Karpas-422 (cell line): ENCODE results near the gene ZBTB45. TPM values are rescaled to one million over a fixed set of nuclear protein-coding genes. Genes with fewer than 3 reads are reported as not detected.
"Not testable (repeated sequence)": the region's sequence is repeated elsewhere in the genome, so short reads cannot be mapped to it uniquely, and the experiment has no call there.

Experiments
- DNase-seq: peaks from one replicate; pipeline ENCODE4 v3.0.0-alpha.2; 2015
- H2AFZ ChIP-seq: fragments of 200-600 bp; sonication (generic); 2 replicates; pipeline ENCODE4 v1.6.1; 2014; ENCODE audit warnings: antibody characterized with exemption, low read length, mixed read lengths
- H3K27ac ChIP-seq: fragments of 200-600 bp; sonication (generic); 2 replicates; pipeline ENCODE4 v1.5.1; 2014; ENCODE audit warnings: mild to moderate bottlenecking, low read length, moderate library complexity
- H3K27me3 ChIP-seq: fragments of 200-600 bp; sonication (generic); 2 replicates; pipeline ENCODE4 v1.6.1; 2014; ENCODE audit warnings: low read length, mixed read lengths
- H3K36me3 ChIP-seq: fragments of 200-600 bp; sonication (generic); 2 replicates; pipeline ENCODE4 v1.6.1; 2014; ENCODE audit warnings: low read length, mixed read lengths; ENCODE audit not compliant: insufficient read depth
- H3K4me1 ChIP-seq: fragments of 200-600 bp; sonication (generic); 2 replicates; pipeline ENCODE4 v1.6.1; 2014; ENCODE audit warnings: mild to moderate bottlenecking, low read length, mixed read lengths
- H3K4me2 ChIP-seq: fragments of 200-600 bp; sonication (generic); 2 replicates; pipeline ENCODE4 v1.6.1; 2014; ENCODE audit warnings: low read length, low read depth, mild to moderate bottlenecking; ENCODE audit not compliant: poor library complexity, severe bottlenecking
- H3K4me3 ChIP-seq: fragments of 200-600 bp; sonication (generic); 2 replicates; pipeline ENCODE4 v1.5.1; 2014; ENCODE audit warnings: mild to moderate bottlenecking, antibody characterized with exemption, low read length, mixed read lengths
- H3K79me2 ChIP-seq: fragments of 200-600 bp; sonication (generic); 2 replicates; pipeline ENCODE4 v1.6.1; 2014; ENCODE audit warnings: mild to moderate bottlenecking, low read length, mixed read lengths
- H3K9ac ChIP-seq: fragments of 200-600 bp; sonication (generic); 2 replicates; pipeline ENCODE4 v1.6.0; 2014; ENCODE audit warnings: low read length
- H3K9me2 ChIP-seq: fragments of 200-600 bp; sonication (generic), shearing (Covaris generic); replicated peaks from 2 replicates; pipeline ENCODE4 v1.6.0; 2014; ENCODE audit warnings: mild to moderate bottlenecking, low read length, moderate library complexity; ENCODE audit not compliant: insufficient read depth
- H3K9me3 ChIP-seq: fragments of 300-700, 200-600 bp; sonication (generic); 2 replicates; pipeline ENCODE4 v1.6.1; 2014; ENCODE audit warnings: low read length, mixed read lengths
- H4K20me1 ChIP-seq: fragments of 200-600 bp; sonication (generic); 2 replicates; pipeline ENCODE4 v1.6.1; 2014; ENCODE audit warnings: mild to moderate bottlenecking, antibody characterized with exemption, low read length, low read depth; ENCODE audit not compliant: insufficient read depth
- total RNA-seq: library from RNA; depleted of rRNA; stranded (reverse); fragments of >200 nt; shearing (Covaris generic); gene quantifications from 2 replicates; pipeline ENCODE4 v1.2.3, GENCODE V29; 2014; ENCODE audit warnings: low replicate concordance

ZBTB45 gene
- total RNA-seq, 1 experiment from 2014 or later = 2.0 TPM

DNA sequence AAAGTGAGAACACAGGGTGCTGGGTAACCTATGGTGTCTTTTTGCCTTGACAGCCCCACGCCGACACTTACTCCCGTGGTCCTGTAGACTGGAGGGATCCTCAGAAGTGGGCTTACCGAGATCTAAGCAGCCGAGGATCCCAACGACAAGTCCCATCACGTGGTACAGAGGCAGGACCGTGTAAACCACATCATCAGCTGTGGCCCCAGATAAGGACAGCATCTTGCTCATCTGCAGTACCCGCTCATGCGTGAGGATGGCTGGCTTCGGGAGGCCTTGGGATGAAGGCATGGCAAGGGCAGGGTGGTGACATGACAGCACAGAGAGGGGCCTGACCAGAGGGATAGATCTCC lies 9.9 kb downstream of the ZBTB45 start:
- H3K4me1 ChIP-seq = peaks cover 8% of the 10 kb centered on the region
- H2AFZ ChIP-seq = no peak overlapping the region
- H3K27me3 ChIP-seq = no peaks in the 10 kb centered on the region
- no peak overlapping the region for H3K27ac ChIP-seq
- H3K9me2 ChIP-seq = no peaks in the 10 kb centered on the region
- no peak for DNase-seq
- no peak overlapping the region for H3K4me2 ChIP-seq
- H3K4me3 ChIP-seq = no peak overlapping the region
- H3K36me3 ChIP-seq = no peaks in the 10 kb centered on the region
- peaks cover 5% of the 10 kb centered on the region for H3K79me2 ChIP-seq
- no peaks in the 10 kb centered on the region for H4K20me1 ChIP-seq
- H3K9me3 ChIP-seq = peaks cover 4% of the 10 kb centered on the region; the same call in 1 of the 2 replicates
- H3K9ac ChIP-seq = no peak overlapping the region

DNA sequence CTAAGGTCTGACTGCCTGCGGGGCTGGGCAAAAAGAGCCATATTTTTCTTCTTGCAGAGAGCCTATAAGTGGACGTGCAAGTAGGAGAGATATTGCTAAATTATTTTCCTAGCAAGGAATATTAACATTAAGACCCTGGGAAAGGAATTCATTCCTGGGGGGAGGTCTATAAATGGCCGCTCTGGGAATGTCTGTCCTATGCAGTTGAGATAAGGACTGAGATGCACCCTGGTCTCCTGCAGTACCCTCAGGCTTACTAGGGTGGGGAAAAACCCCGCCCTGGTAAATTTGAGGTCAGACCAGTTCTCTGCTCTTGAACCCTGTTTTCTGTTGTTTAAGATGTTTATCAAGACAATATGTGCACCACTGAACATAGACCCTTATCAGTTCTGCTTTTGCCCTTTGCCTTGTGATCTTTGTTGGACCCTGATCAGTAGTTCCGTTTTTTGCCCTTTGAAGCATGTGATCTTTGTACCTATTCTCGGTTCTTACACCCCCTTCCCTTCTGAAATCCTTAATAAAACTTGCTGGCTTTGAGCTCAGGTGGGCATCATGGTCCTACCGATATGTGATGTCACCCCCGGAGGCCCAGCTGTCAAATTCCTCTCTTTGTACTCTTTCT lies 11.9 kb downstream of the ZBTB45 start:
- not testable (repeated sequence) for H3K9me3 ChIP-seq, H2AFZ ChIP-seq, H3K27ac ChIP-seq, H4K20me1 ChIP-seq, H3K27me3 ChIP-seq, H3K4me3 ChIP-seq, H3K36me3 ChIP-seq, H3K79me2 ChIP-seq, H3K4me1 ChIP-seq, H3K9ac ChIP-seq, H3K9me2 ChIP-seq, H3K4me2 ChIP-seq
- DNase-seq = peak; percentile 40

DNA sequence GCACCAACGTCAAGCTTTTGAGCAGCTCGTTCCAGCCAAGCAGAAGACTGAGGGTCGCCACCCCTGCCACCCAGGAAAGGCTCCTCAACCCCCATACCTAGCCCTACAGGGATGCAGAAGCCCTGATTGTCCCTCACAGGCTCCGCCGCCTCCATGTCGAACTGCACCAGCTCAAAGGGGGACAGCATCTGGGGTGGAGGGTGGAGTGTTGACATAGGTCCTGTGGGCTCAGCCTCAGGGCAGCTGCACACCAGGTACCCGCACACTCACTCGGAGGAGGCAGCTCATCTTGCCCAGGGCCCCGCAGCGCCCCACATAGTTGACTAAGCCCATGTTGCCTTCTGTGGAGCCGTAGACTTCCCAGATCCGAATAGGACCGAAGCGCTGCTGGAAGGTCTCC lies 19.4 kb downstream of the ZBTB45 start:
- no peak for DNase-seq
- Histone ChIP-seq H3K27me3 (no peaks in the 10 kb centered on the region), H3K9me3 (no peaks in the 10 kb centered on the region), H3K9ac (no peak overlapping the region), H3K79me2 (no peaks in the 10 kb centered on the region), H4K20me1 (no peaks in the 10 kb centered on the region), H3K4me2 (no peak overlapping the region), H2AFZ (no peak overlapping the region), H3K4me1 (peaks cover 4% of the 10 kb centered on the region; the same call in 1 of the 2 replicates), H3K27ac (no peak overlapping the region), H3K4me3 (no peak overlapping the region), H3K9me2 (no peaks in the 10 kb centered on the region), H3K36me3 (no peaks in the 10 kb centered on the region)

DNA sequence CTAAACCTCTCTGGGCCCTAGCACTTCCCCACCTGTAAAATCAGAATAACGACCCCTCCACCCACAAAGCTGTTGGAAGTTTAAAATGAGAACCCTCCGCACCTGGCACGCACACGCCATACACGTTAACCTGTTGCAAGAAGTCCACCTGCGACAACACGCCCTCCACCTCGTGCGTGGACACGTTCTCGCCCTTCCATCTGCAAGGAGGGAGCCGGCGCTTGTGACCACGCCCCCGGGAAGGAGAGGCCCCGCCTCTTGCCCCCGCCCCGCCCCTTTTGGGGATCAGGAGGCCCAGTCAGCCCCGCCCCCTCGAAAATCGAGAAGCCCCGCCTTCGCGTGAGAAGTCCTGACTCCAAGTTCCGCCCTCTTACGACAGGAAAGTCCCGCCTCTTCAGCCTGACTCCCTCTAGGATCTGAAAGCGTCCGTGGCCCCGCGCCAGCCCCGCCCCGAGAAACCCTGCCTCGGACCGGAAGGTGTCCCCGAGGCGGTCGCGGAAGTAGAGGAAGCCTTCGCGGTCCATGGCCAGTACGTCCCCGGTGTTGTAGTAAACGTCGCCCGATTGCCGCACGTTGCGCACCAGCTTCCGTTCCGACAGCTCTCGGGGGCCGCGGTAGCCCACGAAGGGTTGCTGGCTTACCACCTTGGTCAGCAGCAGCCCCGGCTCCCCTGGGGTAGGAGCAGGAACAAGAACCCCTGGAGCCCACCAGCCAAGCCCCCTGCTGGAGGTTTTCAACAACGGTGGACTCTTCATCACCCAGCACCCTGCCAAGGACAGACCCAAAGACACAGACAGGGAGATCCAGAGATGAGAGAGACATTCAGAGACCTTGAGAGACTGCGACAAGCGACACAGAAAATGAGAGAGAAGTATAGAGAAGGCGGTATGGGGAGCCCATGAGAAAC lies 20.3 kb downstream of the ZBTB45 start:
- Histone ChIP-seq H3K36me3 (no peaks in the 10 kb centered on the region), H3K4me2 (peak overlapping the region; percentile 38), H3K27ac (no peak overlapping the region), H4K20me1 (no peaks in the 10 kb centered on the region), H3K4me3 (peak overlapping the region; percentile 36; the same call in 1 of the 2 replicates), H3K27me3 (no peaks in the 10 kb centered on the region), H3K79me2 (no peaks in the 10 kb centered on the region), H2AFZ (peak overlapping the region; percentile 60; the same call in 1 of the 2 replicates), H3K4me1 (peaks cover 4% of the 10 kb centered on the region; the same call in 1 of the 2 replicates), H3K9ac (peak overlapping the region; percentile 29), H3K9me3 (no peaks in the 10 kb centered on the region), H3K9me2 (no peaks in the 10 kb centered on the region)
- peak; percentile 92 for DNase-seq

DNA sequence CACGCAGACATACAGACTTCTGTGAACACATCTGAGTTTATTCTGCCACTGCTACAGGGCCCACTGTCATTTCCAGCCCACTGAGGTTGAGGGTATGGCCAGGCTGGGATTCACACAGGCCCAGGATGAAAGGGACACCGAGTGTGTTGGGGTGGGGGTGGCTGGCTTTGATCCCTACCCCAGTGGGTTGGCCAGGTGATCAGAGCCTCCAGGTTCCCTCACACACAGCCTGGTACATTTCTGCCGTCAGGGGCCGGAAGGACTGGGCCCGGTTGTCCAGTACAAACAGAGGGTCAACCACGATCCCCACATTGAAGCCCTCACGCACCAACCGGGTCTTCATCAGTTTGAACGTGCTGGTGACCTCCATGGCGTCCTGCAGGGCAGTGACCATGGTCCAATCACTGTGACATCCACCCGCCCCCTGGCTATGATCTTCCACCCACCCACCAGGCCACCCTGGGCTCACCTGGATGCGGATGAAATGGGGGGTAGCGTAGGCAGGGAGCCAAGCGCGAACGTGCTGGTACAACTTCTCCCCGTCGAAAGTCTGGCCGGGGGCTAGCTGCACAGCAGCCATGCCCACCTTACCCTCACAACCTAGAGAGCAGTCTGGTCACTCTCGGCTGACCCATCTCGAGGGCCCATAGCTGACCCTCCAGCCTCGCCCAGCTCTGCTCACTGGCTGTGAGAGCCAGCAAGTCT lies 21.1 kb downstream of the ZBTB45 start:
- Histone ChIP-seq H3K36me3 (no peaks in the 10 kb centered on the region), H2AFZ (no peak overlapping the region)

DNA sequence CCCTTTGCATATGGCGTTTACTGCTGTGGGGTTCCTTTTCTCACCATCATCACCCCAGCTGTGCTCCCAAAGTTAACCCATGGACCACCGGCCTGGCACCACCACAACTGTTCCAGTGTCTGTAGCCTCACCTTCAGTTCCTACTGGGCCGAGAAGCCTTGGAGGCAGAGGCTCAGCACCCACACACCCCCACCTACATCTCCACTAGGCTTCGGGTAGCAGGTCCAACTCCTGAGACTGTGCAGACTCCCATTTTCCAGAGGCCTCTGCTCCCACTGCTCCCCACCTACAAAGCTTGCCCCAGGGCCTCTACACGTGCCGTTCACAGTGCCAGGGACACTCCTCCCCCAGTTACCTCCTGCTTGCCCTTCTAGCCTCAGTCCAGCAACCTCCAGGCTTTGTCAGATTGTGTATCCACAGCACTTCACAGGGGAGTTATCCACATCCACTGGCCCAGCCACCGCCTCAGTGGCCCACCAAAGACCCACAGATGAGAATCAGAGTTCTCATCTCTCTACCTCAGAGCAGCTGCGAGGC lies 21.9 kb downstream of the ZBTB45 start:
- Histone ChIP-seq H3K36me3 (no peaks in the 10 kb centered on the region), H3K27ac (no peak overlapping the region), H3K9me2 (no peaks in the 10 kb centered on the region), H3K9me3 (no peaks in the 10 kb centered on the region), H3K9ac (no peak overlapping the region), H3K4me1 (peaks cover 4% of the 10 kb centered on the region; the same call in 1 of the 2 replicates), H4K20me1 (no peaks in the 10 kb centered on the region), H2AFZ (no peak overlapping the region), H3K79me2 (no peaks in the 10 kb centered on the region), H3K4me3 (no peak overlapping the region), H3K4me2 (no peak overlapping the region), H3K27me3 (no peaks in the 10 kb centered on the region)
- DNase-seq = no peak

More for the DNA sequence above, 21.1 kb downstream of the ZBTB45 start:
- H3K79me2 ChIP-seq = no peaks in the 10 kb centered on the region
- no peak overlapping the region for H3K9ac ChIP-seq
- H3K9me3 ChIP-seq = no peaks in the 10 kb centered on the region
- peak overlapping the region; percentile 38 for H3K4me2 ChIP-seq
- H3K27ac ChIP-seq = no peak overlapping the region
- peaks cover 4% of the 10 kb centered on the region; the same call in 1 of the 2 replicates for H3K4me1 ChIP-seq
- DNase-seq = no peak
- H4K20me1 ChIP-seq = no peaks in the 10 kb centered on the region
- H3K27me3 ChIP-seq = no peaks in the 10 kb centered on the region
- H3K9me2 ChIP-seq = no peaks in the 10 kb centered on the region
- H3K4me3 ChIP-seq = no peak overlapping the region; the same call in 1 of the 2 replicates

DNA sequence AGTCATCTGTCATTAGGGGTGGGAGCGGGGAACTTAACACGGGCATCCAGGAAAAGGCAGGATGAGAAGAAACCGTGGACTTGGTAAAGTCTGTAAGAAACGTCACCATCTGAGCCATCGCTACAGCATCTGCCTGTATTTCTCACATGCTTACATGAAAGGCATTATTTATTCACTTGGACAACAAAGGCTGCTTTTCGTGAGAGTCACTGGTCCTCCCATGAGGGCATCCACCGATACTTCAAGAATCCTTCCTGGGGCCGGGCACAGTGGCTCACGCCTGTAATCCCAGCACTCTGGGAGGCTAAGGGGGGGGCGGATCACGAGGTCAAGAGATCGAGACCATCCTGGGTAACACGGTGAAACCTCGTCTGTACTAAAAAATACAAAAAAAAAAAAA lies 27.3 kb downstream of the ZBTB45 start:
- no peak overlapping the region for H3K4me3 ChIP-seq
- DNase-seq = no peak
- no peak overlapping the region for H3K27ac ChIP-seq
- H3K9me3 ChIP-seq = no peaks in the 10 kb centered on the region
- H3K27me3 ChIP-seq = no peaks in the 10 kb centered on the region; the same call in 1 of the 2 replicates
- H3K36me3 ChIP-seq = no peaks in the 10 kb centered on the region
- no peaks in the 10 kb centered on the region for H3K79me2 ChIP-seq
- no peaks in the 10 kb centered on the region for H4K20me1 ChIP-seq
- H3K9ac ChIP-seq = no peak overlapping the region
- H2AFZ ChIP-seq = no peak overlapping the region
- H3K4me1 ChIP-seq = no peaks in the 10 kb centered on the region; the same call in 1 of the 2 replicates
- H3K9me2 ChIP-seq = no peaks in the 10 kb centered on the region
- H3K4me2 ChIP-seq = no peak overlapping the region

DNA sequence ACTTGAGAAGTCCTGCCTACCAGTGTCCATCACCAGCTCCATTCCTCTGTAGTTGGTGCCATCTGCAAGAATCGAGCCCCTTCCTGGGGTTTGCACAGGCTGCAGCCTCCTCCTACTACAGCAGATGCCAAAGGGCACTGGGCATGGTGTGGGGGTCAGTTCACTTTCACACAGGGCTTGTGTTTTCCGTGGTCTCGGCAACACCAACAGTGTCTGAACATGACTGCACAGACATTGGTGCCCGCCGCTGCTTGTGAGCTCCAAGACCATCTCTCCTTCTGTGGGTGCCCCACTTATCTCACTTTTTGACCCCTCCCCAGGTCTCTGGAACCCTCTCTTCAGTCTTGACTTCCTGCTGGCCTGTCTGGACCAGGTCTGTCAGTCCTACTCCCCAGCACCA lies 28.2 kb downstream of the ZBTB45 start:
- Histone ChIP-seq H3K36me3 (no peaks in the 10 kb centered on the region), H3K9me3 (no peaks in the 10 kb centered on the region), H4K20me1 (no peaks in the 10 kb centered on the region), H3K79me2 (no peaks in the 10 kb centered on the region), H2AFZ (no peak overlapping the region), H3K27me3 (no peaks in the 10 kb centered on the region; the same call in 1 of the 2 replicates), H3K4me1 (no peaks in the 10 kb centered on the region; the same call in 1 of the 2 replicates), H3K4me2 (no peak overlapping the region), H3K9me2 (no peaks in the 10 kb centered on the region), H3K4me3 (no peak overlapping the region), H3K9ac (no peak overlapping the region), H3K27ac (no peak overlapping the region)
- no peak for DNase-seq
